GM23248 (cell line): ENCODE data around the gene RFX2.

Experiments
- EZH2 ChIP-seq: fragments of 200-600 bp; sonication (generic); IDR thresholded peaks from 2 replicates; pipeline ENCODE4 v1.6.1; 2018; ENCODE audit warnings: antibody characterized with exemption, mild to moderate bottlenecking; ENCODE audit not compliant: insufficient read depth, poor library complexity, severe bottlenecking
- EZH2phosphoT487 ChIP-seq: fragments of 200-600 bp; sonication (generic); IDR thresholded peaks from 2 replicates; pipeline ENCODE4 v1.6.1; 2018; ENCODE audit warnings: antibody characterized with exemption, moderate library complexity, mild to moderate bottlenecking, low read depth; ENCODE audit not compliant: insufficient read depth

GRCh38 chr19:6014551-6015135, 95.7 kb downstream of the RFX2 start:
- TF ChIP-seq EZH2 (no peak), EZH2phosphoT487 (no peak)
